ENCODE data around the gene TSR3.

TSR3 gene

GRCh38 chr16:1385232-1385631, 33.6 kb upstream of the TSR3 start:
- Histone ChIP-seq H3K27me3 (ENCODE audit: insufficient read depth, poor library complexity, severe bottlenecking) (no peaks in the 10 kb centered on the region), H3K4me3 (replicated peaks; ENCODE audit: insufficient read depth, low read length) (no peak overlapping the region), H3K27ac (replicated peaks) (no peak overlapping the region)
- DNase-seq (ENCODE audit: low read depth in 1 of 2, low spot score in 1 of 2): no peak
- no peak for TF ChIP-seq POLR2AphosphoS5 (IDR thresholded peaks at IDR 0.05; ENCODE audit: low read depth)
- no peak for TF ChIP-seq SPI1 (IDR thresholded peaks at IDR 0.05; ENCODE audit: borderline replicate concordance, low read depth)
- no peak for TF ChIP-seq GABPA (IDR thresholded peaks at IDR 0.05; ENCODE audit: low read depth)
- no peak for TF ChIP-seq CTCF (IDR thresholded peaks at IDR 0.05; ENCODE audit: insufficient read depth, low read length)
- TF ChIP-seq REST (IDR thresholded peaks at IDR 0.05; ENCODE audit: insufficient replicate concordance, low read depth): no peak

DNA sequence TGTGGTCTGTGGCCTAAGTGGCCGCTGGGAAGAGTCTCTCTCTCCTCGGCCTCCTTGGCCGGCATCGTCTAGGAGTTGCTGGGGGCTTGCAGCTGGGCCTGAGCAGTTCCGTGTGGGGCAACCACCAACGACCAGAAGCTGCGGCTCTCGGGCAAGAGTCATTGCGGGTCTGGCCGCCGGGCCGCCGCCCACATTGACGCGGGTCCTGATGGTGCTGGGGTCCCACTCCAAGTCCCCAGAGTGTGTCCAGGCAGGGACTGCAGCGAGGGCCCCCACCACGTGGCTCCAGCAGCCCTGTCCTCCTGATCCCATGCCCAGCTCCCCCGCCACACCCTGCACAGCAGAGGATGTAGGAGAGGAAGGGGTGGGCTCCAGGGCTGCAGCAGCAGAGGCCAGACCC, 31.9 kb upstream of the TSR3 start:
- DNase-seq (ENCODE audit: low read depth in 1 of 2, low spot score in 1 of 2): no peak
- no peak overlapping the region for H3K27ac ChIP-seq (replicated peaks)
- H3K27me3 ChIP-seq (ENCODE audit: insufficient read depth, poor library complexity, severe bottlenecking): no peaks in the 10 kb centered on the region
- TF ChIP-seq CTCF (IDR thresholded peaks at IDR 0.05; ENCODE audit: insufficient read depth, low read length) (no peak), POLR2AphosphoS5 (IDR thresholded peaks at IDR 0.05; ENCODE audit: low read depth) (no peak), REST (IDR thresholded peaks at IDR 0.05; ENCODE audit: insufficient replicate concordance, low read depth) (no peak), SPI1 (IDR thresholded peaks at IDR 0.05; ENCODE audit: borderline replicate concordance, low read depth) (no peak), GABPA (IDR thresholded peaks at IDR 0.05; ENCODE audit: low read depth) (no peak)
- H3K4me3 ChIP-seq (replicated peaks; ENCODE audit: insufficient read depth, low read length): no peak overlapping the region

DNA sequence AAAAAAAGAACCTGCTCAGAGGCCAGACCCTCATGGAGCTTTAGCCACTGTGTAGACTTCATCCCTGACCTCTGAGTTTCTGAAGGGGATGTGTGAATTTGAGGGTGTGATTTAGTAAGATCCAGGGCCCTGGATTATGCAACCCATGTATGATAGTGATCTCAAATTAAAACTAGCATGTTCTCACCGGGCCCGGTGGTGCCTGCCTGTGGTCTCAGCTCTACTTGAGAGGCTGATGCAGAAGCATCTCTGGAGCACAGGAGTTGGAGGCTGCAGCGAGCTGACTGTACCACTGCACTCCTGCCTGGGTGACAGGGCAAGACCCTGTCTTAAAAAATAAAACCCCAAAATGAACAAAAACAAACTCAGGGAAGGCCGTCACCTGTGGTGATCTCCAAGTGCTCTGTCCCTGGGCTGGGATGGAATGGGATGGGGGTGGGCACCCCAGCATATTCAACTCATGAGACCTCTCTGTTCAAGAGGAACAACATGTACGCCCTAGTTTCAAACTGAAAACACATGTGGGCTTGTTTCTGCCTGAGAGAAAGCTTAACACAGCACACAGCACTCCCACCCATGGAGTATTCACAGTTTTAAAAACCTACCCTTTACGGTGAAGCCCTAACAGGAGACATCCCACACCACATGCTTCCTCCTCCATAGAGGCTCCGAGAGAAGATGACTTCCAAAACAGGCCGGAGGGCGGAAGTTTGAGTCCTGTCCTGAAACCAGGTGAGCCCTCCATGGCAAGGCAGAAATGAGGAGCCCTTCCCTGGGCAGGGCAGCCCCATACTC, 30.1 kb upstream of the TSR3 start:
- TF ChIP-seq REST (IDR thresholded peaks at IDR 0.05; ENCODE audit: insufficient replicate concordance, low read depth): no peak
- no peak for TF ChIP-seq GABPA (IDR thresholded peaks at IDR 0.05; ENCODE audit: low read depth)
- TF ChIP-seq CTCF (IDR thresholded peaks at IDR 0.05; ENCODE audit: insufficient read depth, low read length): no peak
- TF ChIP-seq SPI1 (IDR thresholded peaks at IDR 0.05; ENCODE audit: borderline replicate concordance, low read depth): no peak
- TF ChIP-seq POLR2AphosphoS5 (IDR thresholded peaks at IDR 0.05; ENCODE audit: low read depth): no peak
- no peak overlapping the region for H3K4me3 ChIP-seq (replicated peaks; ENCODE audit: insufficient read depth, low read length)
- H3K27ac ChIP-seq (replicated peaks): no peak overlapping the region
- no peak for DNase-seq (ENCODE audit: low read depth in 1 of 2, low spot score in 1 of 2)
- H3K27me3 ChIP-seq (ENCODE audit: insufficient read depth, poor library complexity, severe bottlenecking): no peaks in the 10 kb centered on the region

Data from HL-60 (cell line).